ENCODE data around the gene HERPUD1. TPM values are rescaled to one million over a fixed set of nuclear protein-coding genes. Genes with fewer than 3 reads are reported as not detected.

The HERPUD1 gene
- total RNA-seq, 1 experiment from 2014 or later = 30.8 TPM

DNA sequence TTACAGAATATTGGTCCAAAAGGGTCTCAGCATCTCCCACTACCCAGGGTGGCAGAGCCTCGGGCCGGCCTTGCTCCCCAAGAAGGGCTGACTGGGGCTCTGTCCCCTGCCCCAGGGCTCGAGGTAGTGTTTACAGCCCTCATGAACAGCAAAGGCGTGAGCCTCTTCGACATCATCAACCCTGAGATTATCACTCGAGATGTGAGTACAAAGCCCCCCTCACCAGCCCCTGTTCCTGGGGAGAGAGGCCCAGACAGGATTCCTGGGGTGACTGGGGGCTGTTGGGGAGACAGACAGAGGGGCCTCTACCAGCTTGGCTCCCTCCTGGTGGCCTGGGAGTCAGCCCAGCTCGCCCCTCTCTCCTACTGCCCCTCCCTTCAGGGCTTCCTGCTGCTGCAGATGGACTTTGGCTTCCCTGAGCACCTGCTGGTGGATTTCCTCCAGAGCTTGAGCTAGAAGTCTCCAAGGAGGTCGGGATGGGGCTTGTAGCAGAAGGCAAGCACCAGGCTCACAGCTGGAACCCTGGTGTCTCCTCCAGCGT is 51.3 kb downstream of the HERPUD1 start:
- ChIA-PET CTCF (interaction anchor here (0.9 to 1.6 kb wide), 3 partner anchors 19 to 109 kb away, joined by 3 to 10 read pairs (median 4); partner anchors contain the start of gene CPNE2), POLR2A (interaction anchor here (1.1 kb wide), 1 partner anchor 21 kb away, joined by 3 read pairs; no protein-coding TSS in a partner anchor)
- ATAC-seq (no peak), DNase-seq (ENCODE audit: low spot score) (no peak)
- H3K27ac Mint-ChIP-seq = no peak overlapping the region
- no peaks in the 10 kb centered on the region for H3K36me3 Mint-ChIP-seq
- H3K4me1 Mint-ChIP-seq = peaks cover 18% of the 10 kb centered on the region
- H3K4me3 Mint-ChIP-seq = no peak overlapping the region
- H3K9me3 Mint-ChIP-seq = no peaks in the 10 kb centered on the region
- TF ChIP-seq GRHL2 (CRISPR knock-in tag; IDR thresholded peaks at IDR 0.05; ENCODE audit: insufficient replicate concordance, severe bottlenecking) (no peak), TP53 (CRISPR knock-in tag; IDR thresholded peaks at IDR 0.05) (no peak), ZNF121 (CRISPR knock-in tag; IDR thresholded peaks at IDR 0.05) (no peak), ZNF423 (CRISPR knock-in tag; IDR thresholded peaks at IDR 0.05) (no peak), GABPB1 (CRISPR knock-in tag; IDR thresholded peaks at IDR 0.05) (no peak), CREB1 (CRISPR knock-in tag; IDR thresholded peaks at IDR 0.05) (no peak), ZNF416 (CRISPR knock-in tag; IDR thresholded peaks at IDR 0.05) (no peak), FOXK1 (CRISPR knock-in tag; IDR thresholded peaks at IDR 0.05) (no peak), ZNF138 (CRISPR knock-in tag; conservative IDR thresholded peaks at IDR 0.05) (no peak), ZBTB21 (CRISPR knock-in tag; IDR thresholded peaks at IDR 0.05; ENCODE audit: borderline replicate concordance) (no peak), ZNF671 (CRISPR knock-in tag; IDR thresholded peaks at IDR 0.05) (no peak), ZNF232 (CRISPR knock-in tag; IDR thresholded peaks at IDR 0.05) (no peak), JUN (CRISPR knock-in tag; IDR thresholded peaks at IDR 0.05) (no peak), JAZF1 (CRISPR knock-in tag; IDR thresholded peaks at IDR 0.05) (no peak), EMX1 (CRISPR knock-in tag; IDR thresholded peaks at IDR 0.05) (no peak)
- TF ChIP-seq, protein P1, sequence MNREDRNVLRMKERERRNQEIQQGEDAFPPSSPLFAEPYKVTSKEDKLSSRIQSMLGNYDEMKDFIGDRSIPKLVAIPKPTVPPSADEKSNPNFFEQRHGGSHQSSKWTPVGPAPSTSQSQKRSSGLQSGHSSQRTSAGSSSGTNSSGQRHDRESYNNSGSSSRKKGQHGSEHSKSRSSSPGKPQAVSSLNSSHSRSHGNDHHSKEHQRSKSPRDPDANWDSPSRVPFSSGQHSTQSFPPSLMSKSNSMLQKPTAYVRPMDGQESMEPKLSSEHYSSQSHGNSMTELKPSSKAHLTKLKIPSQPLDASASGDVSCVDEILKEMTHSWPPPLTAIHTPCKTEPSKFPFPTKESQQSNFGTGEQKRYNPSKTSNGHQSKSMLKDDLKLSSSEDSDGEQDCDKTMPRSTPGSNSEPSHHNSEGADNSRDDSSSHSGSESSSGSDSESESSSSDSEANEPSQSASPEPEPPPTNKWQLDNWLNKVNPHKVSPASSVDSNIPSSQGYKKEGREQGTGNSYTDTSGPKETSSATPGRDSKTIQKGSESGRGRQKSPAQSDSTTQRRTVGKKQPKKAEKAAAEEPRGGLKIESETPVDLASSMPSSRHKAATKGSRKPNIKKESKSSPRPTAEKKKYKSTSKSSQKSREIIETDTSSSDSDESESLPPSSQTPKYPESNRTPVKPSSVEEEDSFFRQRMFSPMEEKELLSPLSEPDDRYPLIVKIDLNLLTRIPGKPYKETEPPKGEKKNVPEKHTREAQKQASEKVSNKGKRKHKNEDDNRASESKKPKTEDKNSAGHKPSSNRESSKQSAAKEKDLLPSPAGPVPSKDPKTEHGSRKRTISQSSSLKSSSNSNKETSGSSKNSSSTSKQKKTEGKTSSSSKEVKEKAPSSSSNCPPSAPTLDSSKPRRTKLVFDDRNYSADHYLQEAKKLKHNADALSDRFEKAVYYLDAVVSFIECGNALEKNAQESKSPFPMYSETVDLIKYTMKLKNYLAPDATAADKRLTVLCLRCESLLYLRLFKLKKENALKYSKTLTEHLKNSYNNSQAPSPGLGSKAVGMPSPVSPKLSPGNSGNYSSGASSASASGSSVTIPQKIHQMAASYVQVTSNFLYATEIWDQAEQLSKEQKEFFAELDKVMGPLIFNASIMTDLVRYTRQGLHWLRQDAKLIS (CRISPR knock-in tag; IDR thresholded peaks at IDR 0.05; ENCODE audit: borderline replicate concordance) = no peak
- TF ChIP-seq, protein P2, sequence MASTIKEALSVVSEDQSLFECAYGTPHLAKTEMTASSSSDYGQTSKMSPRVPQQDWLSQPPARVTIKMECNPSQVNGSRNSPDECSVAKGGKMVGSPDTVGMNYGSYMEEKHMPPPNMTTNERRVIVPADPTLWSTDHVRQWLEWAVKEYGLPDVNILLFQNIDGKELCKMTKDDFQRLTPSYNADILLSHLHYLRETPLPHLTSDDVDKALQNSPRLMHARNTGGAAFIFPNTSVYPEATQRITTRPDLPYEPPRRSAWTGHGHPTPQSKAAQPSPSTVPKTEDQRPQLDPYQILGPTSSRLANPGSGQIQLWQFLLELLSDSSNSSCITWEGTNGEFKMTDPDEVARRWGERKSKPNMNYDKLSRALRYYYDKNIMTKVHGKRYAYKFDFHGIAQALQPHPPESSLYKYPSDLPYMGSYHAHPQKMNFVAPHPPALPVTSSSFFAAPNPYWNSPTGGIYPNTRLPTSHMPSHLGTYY (CRISPR knock-in tag; IDR thresholded peaks at IDR 0.05) = no peak
- TF ChIP-seq, protein P3, sequence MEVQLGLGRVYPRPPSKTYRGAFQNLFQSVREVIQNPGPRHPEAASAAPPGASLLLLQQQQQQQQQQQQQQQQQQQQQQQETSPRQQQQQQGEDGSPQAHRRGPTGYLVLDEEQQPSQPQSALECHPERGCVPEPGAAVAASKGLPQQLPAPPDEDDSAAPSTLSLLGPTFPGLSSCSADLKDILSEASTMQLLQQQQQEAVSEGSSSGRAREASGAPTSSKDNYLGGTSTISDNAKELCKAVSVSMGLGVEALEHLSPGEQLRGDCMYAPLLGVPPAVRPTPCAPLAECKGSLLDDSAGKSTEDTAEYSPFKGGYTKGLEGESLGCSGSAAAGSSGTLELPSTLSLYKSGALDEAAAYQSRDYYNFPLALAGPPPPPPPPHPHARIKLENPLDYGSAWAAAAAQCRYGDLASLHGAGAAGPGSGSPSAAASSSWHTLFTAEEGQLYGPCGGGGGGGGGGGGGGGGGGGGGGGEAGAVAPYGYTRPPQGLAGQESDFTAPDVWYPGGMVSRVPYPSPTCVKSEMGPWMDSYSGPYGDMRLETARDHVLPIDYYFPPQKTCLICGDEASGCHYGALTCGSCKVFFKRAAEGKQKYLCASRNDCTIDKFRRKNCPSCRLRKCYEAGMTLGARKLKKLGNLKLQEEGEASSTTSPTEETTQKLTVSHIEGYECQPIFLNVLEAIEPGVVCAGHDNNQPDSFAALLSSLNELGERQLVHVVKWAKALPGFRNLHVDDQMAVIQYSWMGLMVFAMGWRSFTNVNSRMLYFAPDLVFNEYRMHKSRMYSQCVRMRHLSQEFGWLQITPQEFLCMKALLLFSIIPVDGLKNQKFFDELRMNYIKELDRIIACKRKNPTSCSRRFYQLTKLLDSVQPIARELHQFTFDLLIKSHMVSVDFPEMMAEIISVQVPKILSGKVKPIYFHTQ (CRISPR knock-in tag; IDR thresholded peaks at IDR 0.05) = no peak
- TF ChIP-seq, protein P4, sequence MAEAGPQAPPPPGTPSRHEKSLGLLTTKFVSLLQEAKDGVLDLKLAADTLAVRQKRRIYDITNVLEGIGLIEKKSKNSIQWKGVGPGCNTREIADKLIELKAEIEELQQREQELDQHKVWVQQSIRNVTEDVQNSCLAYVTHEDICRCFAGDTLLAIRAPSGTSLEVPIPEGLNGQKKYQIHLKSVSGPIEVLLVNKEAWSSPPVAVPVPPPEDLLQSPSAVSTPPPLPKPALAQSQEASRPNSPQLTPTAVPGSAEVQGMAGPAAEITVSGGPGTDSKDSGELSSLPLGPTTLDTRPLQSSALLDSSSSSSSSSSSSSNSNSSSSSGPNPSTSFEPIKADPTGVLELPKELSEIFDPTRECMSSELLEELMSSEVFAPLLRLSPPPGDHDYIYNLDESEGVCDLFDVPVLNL (CRISPR knock-in tag; IDR thresholded peaks at IDR 0.05; ENCODE audit: borderline replicate concordance, low read depth) = no peak
- H3K27me3 Mint-ChIP-seq (ENCODE audit: low read depth) = peaks cover 11% of the 10 kb centered on the region

All from WTC11 (cell line).